Effector memory CD4-positive, alpha-beta T cell (primary cell): ENCODE results near the gene RABEP1.
"Not testable (repeated sequence)": the region's sequence is repeated elsewhere in the genome, so short reads cannot be mapped to it uniquely, and the experiment has no call there.

ENCODE experiments used
- DNase-seq, 3 donors: peaks; one replicate each; pipeline ENCODE4 v3.0.0-alpha.2; 2020
- H3K27ac ChIP-seq: 2 replicates; pipeline ENCODE4 v1.7.0; 2013; ENCODE audit warnings: mild to moderate bottlenecking, low read length, moderate library complexity; ENCODE audit not compliant: insufficient read depth, poor library complexity, severe bottlenecking
- H3K27me3 ChIP-seq: replicated peaks from 2 replicates; pipeline ENCODE4 v1.7.0; 2013; ENCODE audit warnings: mild to moderate bottlenecking, low read length; ENCODE audit not compliant: insufficient read depth, control insufficient read depth, poor library complexity, severe bottlenecking
- H3K36me3 ChIP-seq: 2 replicates; pipeline ENCODE4 v1.7.0; 2013; ENCODE audit warnings: mild to moderate bottlenecking, low read length, moderate library complexity; ENCODE audit not compliant: control insufficient read depth, insufficient read depth
- H3K4me1 ChIP-seq: 2 replicates; pipeline ENCODE4 v1.7.0; 2013; ENCODE audit warnings: low read length, mild to moderate bottlenecking; ENCODE audit not compliant: control insufficient read depth, insufficient read depth, poor library complexity, severe bottlenecking
- H3K4me3 ChIP-seq: 2 replicates; pipeline ENCODE4 v1.7.0; 2013; ENCODE audit warnings: low read length, low read depth, mild to moderate bottlenecking; ENCODE audit not compliant: insufficient read depth, poor library complexity, severe bottlenecking
- H3K9me3 ChIP-seq: 2 replicates; pipeline ENCODE4 v1.7.0; 2013; ENCODE audit warnings: mild to moderate bottlenecking, low read length, moderate library complexity; ENCODE audit not compliant: control insufficient read depth

Gene RABEP1

GRCh38 chr17:5431234-5431633 lies 149.2 kb downstream of the RABEP1 start:
- not testable (repeated sequence) for H3K4me3 ChIP-seq, H3K9me3 ChIP-seq, H3K4me1 ChIP-seq, H3K27ac ChIP-seq, DNase-seq, H3K27me3 ChIP-seq
- peaks cover 79% of the 10 kb centered on the region for H3K36me3 ChIP-seq

- peaks cover 72% of the 10 kb centered on the region for H3K36me3 ChIP-seq
- no peak for DNase-seq
- no peak overlapping the region for H3K27ac ChIP-seq
Measured at GRCh38 chr17:5431949-5432556, 150.0 kb downstream of the RABEP1 start.

GRCh38 chr17:5434984-5435383 lies 152.9 kb downstream of the RABEP1 start:
- Histone ChIP-seq H3K9me3 (no peaks in the 10 kb centered on the region), H3K4me1 (peaks cover 20% of the 10 kb centered on the region), H3K36me3 (peaks cover 48% of the 10 kb centered on the region), H3K27me3 (no peaks in the 10 kb centered on the region), H3K4me3 (no peak overlapping the region), H3K27ac (no peak overlapping the region)
- DNase-seq: no peak

More at GRCh38 chr17:5431949-5432556, 150.0 kb downstream of the RABEP1 start:
- H3K9me3 ChIP-seq: no peaks in the 10 kb centered on the region
- peaks cover 6% of the 10 kb centered on the region for H3K4me1 ChIP-seq
- no peak overlapping the region for H3K4me3 ChIP-seq
- H3K27me3 ChIP-seq: no peaks in the 10 kb centered on the region
